ENCODE results near the gene ZNF202.
"Not testable (repeated sequence)": the region's sequence is repeated elsewhere in the genome, so short reads cannot be mapped to it uniquely, and the experiment has no call there.

Gene ZNF202

GRCh38 chr11:123754101-123754568 is 12.7 kb upstream of the ZNF202 start, which contains the start of gene OR6X1:
Gene OR6X1 (minus strand): TSS chr11:123754518. CDS start chr11:123754518, 0 bp downstream.
- H3K27ac Mint-ChIP-seq, result no peak within 1 kb of the TSS
- no peaks in the 10 kb centered on the region for H3K4me1 Mint-ChIP-seq
- DNase-seq (ENCODE audit: low spot score in 2 of 2), result no peak
- H3K9me3 Mint-ChIP-seq, result no peaks in the 10 kb centered on the region
- ATAC-seq, result peak; percentile 26
- H3K4me3 Mint-ChIP-seq, result no peak within 1 kb of the TSS
- H3K36me3 Mint-ChIP-seq, result peaks cover 4% of the 10 kb centered on the region

- peaks cover 4% of the 10 kb centered on the region for H3K36me3 Mint-ChIP-seq
- no peak overlapping the region for H3K4me3 Mint-ChIP-seq
- H3K27ac Mint-ChIP-seq, result no peak overlapping the region
- DNase-seq (ENCODE audit: low spot score in 2 of 2), result no peak
- no peak for ATAC-seq
- H3K9me3 Mint-ChIP-seq, result no peaks in the 10 kb centered on the region
- no peaks in the 10 kb centered on the region for H3K4me1 Mint-ChIP-seq
Observed at GRCh38 chr11:123753110-123753509, 11.7 kb upstream of the ZNF202 start.

- DNase-seq (ENCODE audit: low spot score in 2 of 2), result no peak
- Mint-ChIP-seq H3K4me3 (no peak overlapping the region), H3K9me3 (no peaks in the 10 kb centered on the region), H3K36me3 (peaks cover 4% of the 10 kb centered on the region), H3K4me1 (no peaks in the 10 kb centered on the region), H3K27ac (no peak overlapping the region)
- ATAC-seq, result no peak
Observed at GRCh38 chr11:123751781-123752180, 10.3 kb upstream of the ZNF202 start.

- H3K9me3 Mint-ChIP-seq; ATAC-seq; H3K4me3 Mint-ChIP-seq; H3K27ac Mint-ChIP-seq; H3K36me3 Mint-ChIP-seq; H3K4me1 Mint-ChIP-seq; DNase-seq (ENCODE audit: low spot score in 2 of 2): not testable (repeated sequence)
Observed at GRCh38 chr11:123748349-123748748, 6.9 kb upstream of the ZNF202 start.

GRCh38 chr11:123745764-123746451 is 4.4 kb upstream of the ZNF202 start:
- DNase-seq (ENCODE audit: low spot score in 2 of 2) (no peak), ATAC-seq (no peak)
- H3K4me3 Mint-ChIP-seq, result no peak overlapping the region
- peaks cover 12% of the 10 kb centered on the region for H3K4me1 Mint-ChIP-seq
- H3K9me3 Mint-ChIP-seq, result no peaks in the 10 kb centered on the region
- H3K27ac Mint-ChIP-seq, result no peak overlapping the region
- no peaks in the 10 kb centered on the region for H3K36me3 Mint-ChIP-seq

- Mint-ChIP-seq H3K4me1 (peaks cover 26% of the 10 kb centered on the region), H3K9me3 (no peaks in the 10 kb centered on the region), H3K4me3 (peak overlapping the region; percentile 83), H3K27ac (peak overlapping the region; percentile 87), H3K36me3 (peaks cover 5% of the 10 kb centered on the region)
- ATAC-seq (no peak), DNase-seq (ENCODE audit: low spot score in 2 of 2) (no peak)
Observed at GRCh38 chr11:123742724-123743120, 1.3 kb upstream of the ZNF202 start.

GRCh38 chr11:123742031-123742723 is 717 bp upstream of the ZNF202 start:
- ATAC-seq (no peak), DNase-seq (ENCODE audit: low spot score in 2 of 2) (no peak)
- peaks cover 5% of the 10 kb centered on the region for H3K36me3 Mint-ChIP-seq
- peak overlapping the region; percentile 87 for H3K27ac Mint-ChIP-seq
- peaks cover 26% of the 10 kb centered on the region for H3K4me1 Mint-ChIP-seq
- H3K9me3 Mint-ChIP-seq, result no peaks in the 10 kb centered on the region
- peak overlapping the region; percentile 83 for H3K4me3 Mint-ChIP-seq

GRCh38 chr11:123740787-123741158 is 687 bp downstream of the ZNF202 start:
- peak overlapping the region; percentile 83 for H3K4me3 Mint-ChIP-seq
- no peak for DNase-seq (ENCODE audit: low spot score in 2 of 2)
- ATAC-seq, result no peak
- peak overlapping the region; percentile 87 for H3K27ac Mint-ChIP-seq
- no peaks in the 10 kb centered on the region for H3K9me3 Mint-ChIP-seq
- peaks cover 5% of the 10 kb centered on the region for H3K36me3 Mint-ChIP-seq
- peaks cover 26% of the 10 kb centered on the region for H3K4me1 Mint-ChIP-seq

GRCh38 chr11:123738374-123738773 is 3.1 kb downstream of the ZNF202 start:
- no peaks in the 10 kb centered on the region for H3K9me3 Mint-ChIP-seq
- ATAC-seq, result no peak

GRCh38 chr11:123736769-123737168 is 4.7 kb downstream of the ZNF202 start:
- peaks cover 17% of the 10 kb centered on the region for H3K4me1 Mint-ChIP-seq
- ATAC-seq (no peak), DNase-seq (ENCODE audit: low spot score in 2 of 2) (no peak)
- no peak overlapping the region for H3K4me3 Mint-ChIP-seq
- peaks cover 5% of the 10 kb centered on the region for H3K36me3 Mint-ChIP-seq
- no peak overlapping the region for H3K27ac Mint-ChIP-seq
- H3K9me3 Mint-ChIP-seq, result no peaks in the 10 kb centered on the region

More at GRCh38 chr11:123738374-123738773, 3.1 kb downstream of the ZNF202 start:
- H3K4me1 Mint-ChIP-seq, result peaks cover 26% of the 10 kb centered on the region
- no peak overlapping the region for H3K4me3 Mint-ChIP-seq
- no peak overlapping the region for H3K27ac Mint-ChIP-seq
- DNase-seq (ENCODE audit: low spot score in 2 of 2), result no peak
- peaks cover 5% of the 10 kb centered on the region for H3K36me3 Mint-ChIP-seq

- Mint-ChIP-seq H3K36me3 (no peaks in the 10 kb centered on the region), H3K4me3 (no peak overlapping the region), H3K27ac (no peak overlapping the region), H3K9me3 (peaks cover 9% of the 10 kb centered on the region), H3K4me1 (no peaks in the 10 kb centered on the region)
- DNase-seq (ENCODE audit: low spot score in 2 of 2) (no peak), ATAC-seq (no peak)
Observed at GRCh38 chr11:123729602-123730001, 11.9 kb downstream of the ZNF202 start.

- no peak overlapping the region for H3K27ac Mint-ChIP-seq
- no peaks in the 10 kb centered on the region for H3K36me3 Mint-ChIP-seq
- ATAC-seq, result no peak
Observed at GRCh38 chr11:123725995-123726655, 15.3 kb downstream of the ZNF202 start.

GRCh38 chr11:123719452-123719851 is 22.0 kb downstream of the ZNF202 start:
- Mint-ChIP-seq H3K4me3 (no peak overlapping the region), H3K27ac (no peak overlapping the region), H3K36me3 (no peaks in the 10 kb centered on the region), H3K4me1 (no peaks in the 10 kb centered on the region), H3K9me3 (no peaks in the 10 kb centered on the region)
- DNase-seq (ENCODE audit: low spot score in 2 of 2), result no peak
- ATAC-seq, result no peak

More at GRCh38 chr11:123725995-123726655, 15.3 kb downstream of the ZNF202 start:
- Mint-ChIP-seq H3K4me3 (no peak overlapping the region), H3K9me3 (peaks cover 9% of the 10 kb centered on the region), H3K4me1 (no peaks in the 10 kb centered on the region)
- DNase-seq (ENCODE audit: low spot score in 2 of 2), result no peak

GRCh38 chr11:123718469-123718868 is 23.0 kb downstream of the ZNF202 start:
- Mint-ChIP-seq H3K9me3 (no peaks in the 10 kb centered on the region), H3K27ac (no peak overlapping the region)

GRCh38 chr11:123718063-123718462 is 23.4 kb downstream of the ZNF202 start:
- H3K9me3 Mint-ChIP-seq, result no peaks in the 10 kb centered on the region
- H3K4me1 Mint-ChIP-seq, result no peaks in the 10 kb centered on the region
- H3K36me3 Mint-ChIP-seq, result no peaks in the 10 kb centered on the region
- DNase-seq (ENCODE audit: low spot score in 2 of 2) (no peak), ATAC-seq (peak; percentile 37)
- no peak overlapping the region for H3K4me3 Mint-ChIP-seq
- H3K27ac Mint-ChIP-seq, result no peak overlapping the region

More at GRCh38 chr11:123718469-123718868, 23.0 kb downstream of the ZNF202 start:
- ATAC-seq (no peak), DNase-seq (ENCODE audit: low spot score in 2 of 2) (no peak)
- H3K36me3 Mint-ChIP-seq, result no peaks in the 10 kb centered on the region
- H3K4me1 Mint-ChIP-seq, result no peaks in the 10 kb centered on the region
- H3K4me3 Mint-ChIP-seq, result no peak overlapping the region

All from stimulated activated effector memory CD8-positive, alpha-beta T cell treated with anti-CD3 and anti-CD28 coated beads, Interleukin-12 subunit alpha, Interleukin-12 subunit beta, amount 100 ng/mL, for 72 hours (primary cell).